ENCODE data around the gene APLNR. TPM values are rescaled to one million over a fixed set of nuclear protein-coding genes. Genes with fewer than 3 reads are reported as not detected.

The APLNR gene
- total and polyA plus RNA-seq, 2 of the 8 experiments (the other 6 are each of a cell fraction or from before 2014, with no cell fraction given), result 0.80 TPM; not detected in 1

DNA sequence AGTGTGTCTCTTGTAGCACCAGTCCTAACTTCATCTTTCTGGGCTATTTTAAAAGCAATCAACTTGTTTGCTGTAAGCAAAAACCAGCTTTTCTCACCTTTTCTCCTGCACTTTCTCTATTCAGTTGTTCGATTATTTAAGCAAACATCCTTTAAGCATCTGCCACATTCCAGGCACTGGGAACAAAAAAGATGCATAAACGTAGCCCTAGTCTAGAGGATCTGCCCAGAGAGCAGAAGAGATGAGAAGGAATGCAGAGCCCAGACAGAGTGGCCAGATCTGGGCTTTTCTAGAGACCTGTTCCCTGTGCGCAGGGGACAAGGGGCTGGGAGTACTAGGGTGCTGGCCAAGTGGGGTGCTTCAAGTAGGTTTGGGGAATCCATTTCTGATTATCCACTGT is 8.4 kb downstream of the APLNR start:
- H3K79me2 ChIP-seq (ENCODE audit: control insufficient read depth in 1 of 2, insufficient read depth in 2 of 2, low read length in 2 of 2), result no peaks in the 10 kb centered on the region
- WGBS, 2 experiments (ENCODE audit: extremely low coverage in 1 of 2, insufficient coverage in 1 of 2, insufficient read length in 1 of 2, insufficient replicate concordance in 2 of 2, low coverage in 1 of 2, low lambda C conversion rate in 2 of 2, missing lambda C conversion rate in 1 of 2), result 86% methylated on average over 3 of the region's 3 CpGs; no CpG with 5 or more reads in 1 of the 2 experiments
- H4K5ac ChIP-seq (ENCODE audit: insufficient read length, low read depth, low read length), result no peak overlapping the region
- no peak for TF ChIP-seq SRF (IDR thresholded peaks at IDR 0.05; ENCODE audit: low read depth, low read length)
- TF ChIP-seq, protein P1, sequence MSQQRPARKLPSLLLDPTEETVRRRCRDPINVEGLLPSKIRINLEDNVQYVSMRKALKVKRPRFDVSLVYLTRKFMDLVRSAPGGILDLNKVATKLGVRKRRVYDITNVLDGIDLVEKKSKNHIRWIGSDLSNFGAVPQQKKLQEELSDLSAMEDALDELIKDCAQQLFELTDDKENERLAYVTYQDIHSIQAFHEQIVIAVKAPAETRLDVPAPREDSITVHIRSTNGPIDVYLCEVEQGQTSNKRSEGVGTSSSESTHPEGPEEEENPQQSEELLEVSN (IDR thresholded peaks at IDR 0.05), result no peak
- TF ChIP-seq NANOG (IDR thresholded peaks at IDR 0.05; ENCODE audit: insufficient read depth, low read depth, low read length, poor library complexity, severe bottlenecking), result no peak
- TF ChIP-seq JUND (IDR thresholded peaks at IDR 0.05; ENCODE audit: low read length), result no peak
- no peak for TF ChIP-seq SIRT6 (IDR thresholded peaks at IDR 0.05; ENCODE audit: low read length)
- TF ChIP-seq PHF8 (conservative IDR thresholded peaks at IDR 0.05; ENCODE audit: low read depth, low read length), result no peak
- TF ChIP-seq RAD21 (IDR thresholded peaks at IDR 0.05 in 1 of 2, conservative IDR thresholded peaks at IDR 0.05 in 1 of 2; ENCODE audit: low read depth in 2 of 2, low read length in 2 of 2), result no peak
- TF ChIP-seq SP2 (IDR thresholded peaks at IDR 0.05; ENCODE audit: low read length), result no peak
- no peaks in the 10 kb centered on the region for H4K20me1 ChIP-seq (replicated peaks in 1 of 2; ENCODE audit: control insufficient read depth in 1 of 2, insufficient read depth in 2 of 2, low read length in 2 of 2)
- H4K91ac ChIP-seq (replicated peaks; ENCODE audit: insufficient read length, low read length), result no peak overlapping the region
- POLR2A ChIA-PET (ENCODE audit: partially characterized antibody), result no interaction called here
- no peak overlapping the region for H2BK15ac ChIP-seq (ENCODE audit: low read length)
- no peak overlapping the region; the same call in 1 of the 2 replicates for H4K8ac ChIP-seq (ENCODE audit: extremely low read depth, insufficient read depth, low read length)
- no peaks in the 10 kb centered on the region for H3K36me3 ChIP-seq (ENCODE audit: control insufficient read depth in 2 of 4, insufficient read depth in 4 of 4, low read length in 3 of 4)
- CTCF ChIA-PET (ENCODE audit: partially characterized antibody), result interaction anchor here (2.5 kb wide), 1 partner anchor 12 kb away, joined by 6 read pairs; no protein-coding TSS in a partner anchor
- no peak overlapping the region for H3K9ac ChIP-seq (replicated peaks in 1 of 4; ENCODE audit: extremely low read depth in 1 of 4, low read depth in 3 of 4, low read length in 3 of 4)
- no peak overlapping the region for H2BK5ac ChIP-seq (ENCODE audit: low read depth, low read length)
- H2BK20ac ChIP-seq (ENCODE audit: low read length), result no peak overlapping the region
- no peaks in the 10 kb centered on the region for H3K9me3 ChIP-seq (ENCODE audit: insufficient read depth in 2 of 2, low read depth in 1 of 2, low read length in 1 of 2)
- H3K23ac ChIP-seq (ENCODE audit: insufficient read length), result no peak overlapping the region
- no peak overlapping the region for H3K27ac ChIP-seq (ENCODE audit: low read depth, low read length)
- H2BK12ac ChIP-seq (ENCODE audit: low read depth, low read length), result no peak overlapping the region
- no peak overlapping the region for H3K18ac ChIP-seq (ENCODE audit: extremely low read depth, low read length)
- H3K4me1 ChIP-seq (replicated peaks in 1 of 4; ENCODE audit: control insufficient read depth in 3 of 4, insufficient read depth in 4 of 4, low read length in 3 of 4), result peaks cover 0 to 4% (median 2%) of the 10 kb centered on the region in 4 experiments; a peak in 4 of 7 replicates
- no peak overlapping the region for H3K4me3 ChIP-seq (ENCODE audit: extremely low read depth in 1 of 4, insufficient read depth in 2 of 4, low read depth in 3 of 4, low read length in 4 of 4)
- no peaks in the 10 kb centered on the region; a peak in 3 of 7 replicates for H3K27me3 ChIP-seq (replicated peaks in 1 of 4; ENCODE audit: control insufficient read depth in 3 of 4, extremely low read depth in 1 of 4, insufficient read depth in 3 of 4, low read length in 3 of 4)
- H3K4me2 ChIP-seq (ENCODE audit: insufficient read depth in 1 of 2, low read depth in 2 of 2, low read length in 2 of 2), result no peak overlapping the region
- no peak for DNase-seq (ENCODE audit: low read depth in 1 of 2, low spot score in 2 of 2)
- H3K79me1 ChIP-seq (ENCODE audit: low read depth, low read length), result no peaks in the 10 kb centered on the region
- FAIRE-seq, result no peak
- no peak overlapping the region for H3K14ac ChIP-seq (ENCODE audit: insufficient read length)
- no peak overlapping the region for H2BK120ac ChIP-seq (replicated peaks; ENCODE audit: low read depth, low read length)
- no peak overlapping the region for H3K4ac ChIP-seq (replicated peaks; ENCODE audit: insufficient read length, low read depth, low read length)
- no peak overlapping the region for H3K56ac ChIP-seq (replicated peaks; ENCODE audit: insufficient read length, low read depth, low read length)
- no peak overlapping the region for H2AFZ ChIP-seq (ENCODE audit: low read length)
- H3K23me2 ChIP-seq (ENCODE audit: low read depth, low read length), result peaks cover 2% of the 10 kb centered on the region; the same call in 1 of the 2 replicates
- H2AK5ac ChIP-seq (ENCODE audit: low read depth, low read length), result no peak overlapping the region
